Panc1 (cell line): ENCODE results near the gene ADARB2. TPM values are rescaled to one million over a fixed set of nuclear protein-coding genes. Genes with fewer than 3 reads are reported as not detected.

ENCODE experiments used
- ATAC-seq: fragments of 200-7000 bp; cut with Tn5 transposase; 2 replicates; pipeline ENCODE4 v1.9.1; 2020; ENCODE audit warnings: mild to moderate bottlenecking, moderate library complexity
- BruUV-seq: library from RNA; stranded (reverse); fragments of 400-500 nt; replicated peaks from 2 replicates; lab custom pipeline; 2021; lab: Mats Ljungman, UMichigan
- CTCF ChIA-PET: fragments of 300-600 bp; sonication (Branson Sonifier 250); formaldehyde crosslinking; loops from one replicate; lab custom pipeline; 2022; ENCODE audit warnings: antibody characterized with exemption; lab: Charles Lee
- POLR2A ChIA-PET: fragments of 300-600 bp; sonication (Branson Sonifier 250); formaldehyde crosslinking; loops from one replicate; lab custom pipeline; 2022; ENCODE audit warnings: antibody characterized with exemption; lab: Charles Lee
- DNase-seq: peaks from one replicate; pipeline ENCODE4 v3.0.0-alpha.2; 2010; ENCODE audit warnings: low read depth, low spot score
- H3K27ac ChIP-seq: 2 replicates; pipeline ENCODE4 v1.5.1; 2011; ENCODE audit warnings: mild to moderate bottlenecking, low read length, inconsistent platforms
- H3K27me3 ChIP-seq: fragments of 200-500 bp; sonication (Bioruptor generic); 2 replicates; pipeline ENCODE4 v1.6.0; 2014; ENCODE audit warnings: low read length, inconsistent platforms; ENCODE audit not compliant: control insufficient read depth, insufficient read depth
- H3K36me3 ChIP-seq: fragments of 200-500 bp; sonication (Bioruptor generic); 2 replicates; pipeline ENCODE4 v1.5.1; 2014; ENCODE audit warnings: inconsistent platforms, mild to moderate bottlenecking, low read length, moderate library complexity; ENCODE audit not compliant: control insufficient read depth, insufficient read depth
- H3K4me1 ChIP-seq: 2 replicates; pipeline ENCODE4 v1.5.1; 2011; ENCODE audit warnings: inconsistent platforms, mild to moderate bottlenecking, low read length, moderate library complexity; ENCODE audit not compliant: control insufficient read depth, insufficient read depth
- H3K4me3 ChIP-seq, 2 experiments: 2 replicates each; pipeline ENCODE4 v1.5.1; 2011 to 2012; ENCODE audit warnings: low read depth in 2 of 2, low read length in 2 of 2, mild to moderate bottlenecking in 2 of 2, inconsistent platforms in 1 of 2, moderate library complexity in 1 of 2
- H3K9me3 ChIP-seq: fragments of 200-500 bp; sonication (Bioruptor generic); 2 replicates; pipeline ENCODE4 v1.5.1; 2014; ENCODE audit warnings: low read depth, mild to moderate bottlenecking, inconsistent platforms, low read length, moderate library complexity; ENCODE audit not compliant: control insufficient read depth, insufficient read depth
- POLR2AphosphoS5 ChIP-seq: IDR thresholded peaks from 2 replicates; pipeline ENCODE4 v1.6.1; 2012; ENCODE audit warnings: mild to moderate bottlenecking, low read depth, low read length, moderate library complexity
- SIN3A ChIP-seq: IDR thresholded peaks from 2 replicates; pipeline ENCODE4 v1.6.1; 2012; ENCODE audit warnings: low read depth, mild to moderate bottlenecking, low read length, moderate library complexity, borderline replicate concordance; ENCODE audit not compliant: insufficient read depth
- TCF7L2 ChIP-seq: IDR thresholded peaks from 2 replicates; pipeline ENCODE4 v1.6.1; 2011; ENCODE audit warnings: mild to moderate bottlenecking, low read depth, low read length, inconsistent platforms
- in situ Hi-C: cut with HindIII; loops from 2 replicates; pipeline ENCODE4 v1.10.0; 2016; ENCODE audit warnings: low sequenced_read_pairs, low pct_unique_long_range_greater_than_20kb
- intact Hi-C: fragments of 100-400 bp; cut with micrococcal nuclease; formaldehyde crosslinking; loops from one replicate; pipeline ENCODE4 v1.10.0; 2022; ENCODE audit not compliant: unreplicated experiment
- total RNA-seq: library from RNA; stranded (reverse); gene quantifications from one replicate; pipeline ENCODE4 v1.2.1, GENCODE V29; 2021; ENCODE audit not compliant: unreplicated experiment
- TF ChIP-seq, protein P1 (sequence below), 2 experiments: IDR thresholded peaks; 2 replicates each; pipeline ENCODE4 v1.6.1; 2011 to 2012; ENCODE audit warnings: low read depth in 2 of 2, control low read depth in 1 of 2, low read length in 1 of 2, mild to moderate bottlenecking in 1 of 2, moderate library complexity in 1 of 2; ENCODE audit not compliant: insufficient read depth in 1 of 2
- TF ChIP-seq, protein P2 (sequence below): fragments of 450-650 bp; IDR thresholded peaks from 2 replicates; pipeline ENCODE4 v1.5.1; 2017; ENCODE audit warnings: mild to moderate bottlenecking

ADARB2 gene
- total RNA-seq, 1 experiment from 2014 or later = 0.31 TPM

GRCh38 chr10:1366811-1367425 is 370.4 kb downstream of the ADARB2 start:
- Histone ChIP-seq H3K27ac (no peak overlapping the region), H3K4me1 (no peaks in the 10 kb centered on the region), H3K4me3 (no peak overlapping the region), H3K9me3 (no peaks in the 10 kb centered on the region), H3K27me3 (no peaks in the 10 kb centered on the region), H3K36me3 (no peaks in the 10 kb centered on the region)
- ChIA-PET POLR2A (no interaction called here), CTCF (interaction anchor here (1.1 kb wide), 1 partner anchor 54 kb away, joined by 4 read pairs; no protein-coding TSS in a partner anchor)
- intact Hi-C loops = no loop called here
- no TSS peak for BruUV-seq
- ATAC-seq (no peak), DNase-seq (no peak)
- TF ChIP-seq POLR2AphosphoS5 (no peak), TCF7L2 (no peak), SIN3A (no peak)
- TF ChIP-seq, protein P1, sequence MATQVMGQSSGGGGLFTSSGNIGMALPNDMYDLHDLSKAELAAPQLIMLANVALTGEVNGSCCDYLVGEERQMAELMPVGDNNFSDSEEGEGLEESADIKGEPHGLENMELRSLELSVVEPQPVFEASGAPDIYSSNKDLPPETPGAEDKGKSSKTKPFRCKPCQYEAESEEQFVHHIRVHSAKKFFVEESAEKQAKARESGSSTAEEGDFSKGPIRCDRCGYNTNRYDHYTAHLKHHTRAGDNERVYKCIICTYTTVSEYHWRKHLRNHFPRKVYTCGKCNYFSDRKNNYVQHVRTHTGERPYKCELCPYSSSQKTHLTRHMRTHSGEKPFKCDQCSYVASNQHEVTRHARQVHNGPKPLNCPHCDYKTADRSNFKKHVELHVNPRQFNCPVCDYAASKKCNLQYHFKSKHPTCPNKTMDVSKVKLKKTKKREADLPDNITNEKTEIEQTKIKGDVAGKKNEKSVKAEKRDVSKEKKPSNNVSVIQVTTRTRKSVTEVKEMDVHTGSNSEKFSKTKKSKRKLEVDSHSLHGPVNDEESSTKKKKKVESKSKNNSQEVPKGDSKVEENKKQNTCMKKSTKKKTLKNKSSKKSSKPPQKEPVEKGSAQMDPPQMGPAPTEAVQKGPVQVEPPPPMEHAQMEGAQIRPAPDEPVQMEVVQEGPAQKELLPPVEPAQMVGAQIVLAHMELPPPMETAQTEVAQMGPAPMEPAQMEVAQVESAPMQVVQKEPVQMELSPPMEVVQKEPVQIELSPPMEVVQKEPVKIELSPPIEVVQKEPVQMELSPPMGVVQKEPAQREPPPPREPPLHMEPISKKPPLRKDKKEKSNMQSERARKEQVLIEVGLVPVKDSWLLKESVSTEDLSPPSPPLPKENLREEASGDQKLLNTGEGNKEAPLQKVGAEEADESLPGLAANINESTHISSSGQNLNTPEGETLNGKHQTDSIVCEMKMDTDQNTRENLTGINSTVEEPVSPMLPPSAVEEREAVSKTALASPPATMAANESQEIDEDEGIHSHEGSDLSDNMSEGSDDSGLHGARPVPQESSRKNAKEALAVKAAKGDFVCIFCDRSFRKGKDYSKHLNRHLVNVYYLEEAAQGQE (IDR thresholded peaks at IDR 0.05; ENCODE audit: insufficient read depth in 1 of 2, low read depth in 2 of 2, low read length in 1 of 2) = no peak
- TF ChIP-seq, protein P2, sequence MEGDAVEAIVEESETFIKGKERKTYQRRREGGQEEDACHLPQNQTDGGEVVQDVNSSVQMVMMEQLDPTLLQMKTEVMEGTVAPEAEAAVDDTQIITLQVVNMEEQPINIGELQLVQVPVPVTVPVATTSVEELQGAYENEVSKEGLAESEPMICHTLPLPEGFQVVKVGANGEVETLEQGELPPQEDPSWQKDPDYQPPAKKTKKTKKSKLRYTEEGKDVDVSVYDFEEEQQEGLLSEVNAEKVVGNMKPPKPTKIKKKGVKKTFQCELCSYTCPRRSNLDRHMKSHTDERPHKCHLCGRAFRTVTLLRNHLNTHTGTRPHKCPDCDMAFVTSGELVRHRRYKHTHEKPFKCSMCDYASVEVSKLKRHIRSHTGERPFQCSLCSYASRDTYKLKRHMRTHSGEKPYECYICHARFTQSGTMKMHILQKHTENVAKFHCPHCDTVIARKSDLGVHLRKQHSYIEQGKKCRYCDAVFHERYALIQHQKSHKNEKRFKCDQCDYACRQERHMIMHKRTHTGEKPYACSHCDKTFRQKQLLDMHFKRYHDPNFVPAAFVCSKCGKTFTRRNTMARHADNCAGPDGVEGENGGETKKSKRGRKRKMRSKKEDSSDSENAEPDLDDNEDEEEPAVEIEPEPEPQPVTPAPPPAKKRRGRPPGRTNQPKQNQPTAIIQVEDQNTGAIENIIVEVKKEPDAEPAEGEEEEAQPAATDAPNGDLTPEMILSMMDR = no peak
- in situ Hi-C loops = no loop called here

- intact Hi-C loops = no loop called here
- H3K4me1 ChIP-seq = no peaks in the 10 kb centered on the region
- no TSS peak for BruUV-seq
- ChIA-PET CTCF (interaction anchor here (1.1 kb wide), 1 partner anchor 55 kb away, joined by 4 read pairs; no protein-coding TSS in a partner anchor), POLR2A (no interaction called here)
- no peaks in the 10 kb centered on the region for H3K36me3 ChIP-seq
- in situ Hi-C loops = no loop called here
- no peak for TF ChIP-seq SIN3A
- TF ChIP-seq, protein P2 = no peak
- TF ChIP-seq, protein P1 (IDR thresholded peaks at IDR 0.05; ENCODE audit: insufficient read depth in 1 of 2, low read depth in 2 of 2, low read length in 1 of 2) = no peak
- no peak for TF ChIP-seq POLR2AphosphoS5
- TF ChIP-seq TCF7L2 = no peak
- no peaks in the 10 kb centered on the region for H3K27me3 ChIP-seq
- H3K4me3 ChIP-seq = no peak overlapping the region
- DNase-seq (no peak), ATAC-seq (no peak)
- no peaks in the 10 kb centered on the region for H3K9me3 ChIP-seq
- no peak overlapping the region for H3K27ac ChIP-seq
These were observed 371.0 kb downstream of the ADARB2 start for GRCh38 chr10:1366322-1366691.
